K562 (cell line): Measurements from ENCODE around the gene CFAP44. TPM values are rescaled to one million over a fixed set of nuclear protein-coding genes. Genes with fewer than 3 reads are reported as not detected.

Experiments
- ATAC-seq: fragments of 200-7000 bp; cut with Tn5 transposase; 3 replicates; pipeline ENCODE4 v1.9.1; 2020; ENCODE audit warnings: moderate library complexity
- BruUV-seq: library from RNA; stranded (reverse); fragments of 400-500 nt; replicated peaks from 2 replicates; lab custom pipeline; 2021; lab: Mats Ljungman, UMichigan
- CTCF ChIA-PET: fragments of 300-600 bp; formaldehyde crosslinking; extraction: SDS; loops from one replicate; lab custom pipeline; 2021; ENCODE audit warnings: low intra/inter-chr PET ratio; lab: Yijun Ruan, JAX
- POLR2A ChIA-PET: fragments of 300-600, 350-650 bp; sonication (Branson Sonifier 250); formaldehyde crosslinking; extraction: SDS; loops from one replicate; lab custom pipeline; 2021; ENCODE audit warnings: antibody characterized with exemption, inconsistent platforms; lab: Yijun Ruan, JAX
- DNase-seq, 4 experiments: peaks; one replicate each; pipeline versions ENCODE4 v3.0.0 to v3.0.0-alpha.2; 2011 to 2018; ENCODE audit warnings: low spot score in 3 of 4, mixed read lengths in 3 of 4; ENCODE audit errors: extremely low read depth in 1 of 4
- FAIRE-seq: peaks from 2 replicates; lab custom pipeline; 2011; peaks lifted over from hg19 to GRCh38; lab: Jason Lieb, UNC
- H2AFZ ChIP-seq: 2 replicates; pipeline ENCODE4 v1.6.0; 2011; ENCODE audit warnings: low read depth, low read length, control low read depth, inconsistent platforms
- H3K27ac ChIP-seq: fragments of 200-600 bp; 3 replicates; pipeline ENCODE4 v1.8.0; 2011; ENCODE audit warnings: low read depth, mild to moderate bottlenecking, control low read depth, inconsistent platforms, low read length, moderate library complexity, mixed read lengths; ENCODE audit errors: extremely low read depth
- H3K27me3 ChIP-seq, 2 experiments: fragments of 300-600 bp in 1 of 2; 2 replicates in 1 of 2; 3 replicates in 1 of 2; pipeline versions ENCODE4 v1.6.0 to v1.8.0; 2011; ENCODE audit warnings: inconsistent platforms in 2 of 2, low read length in 2 of 2, mild to moderate bottlenecking in 1 of 2, mixed read lengths in 1 of 2, moderate library complexity in 1 of 2; ENCODE audit not compliant: control insufficient read depth in 2 of 2, insufficient read depth in 2 of 2
- H3K36me3 ChIP-seq: fragments of 300-600 bp; 3 replicates; pipeline ENCODE4 v1.8.0; 2011; ENCODE audit warnings: mild to moderate bottlenecking, low read length, inconsistent platforms; ENCODE audit not compliant: control insufficient read depth, insufficient read depth
- H3K4me1 ChIP-seq, 2 experiments: fragments of 200-600 bp in 1 of 2; replicated peaks in 1 of 2; 2 replicates in 1 of 2; 3 replicates in 1 of 2; pipeline versions ENCODE4 v1.5.1 to v1.8.0; 2011; ENCODE audit warnings: inconsistent platforms in 2 of 2, low read length in 2 of 2, mild to moderate bottlenecking in 1 of 2, mixed read lengths in 1 of 2, moderate library complexity in 1 of 2; ENCODE audit not compliant: control insufficient read depth in 2 of 2, insufficient read depth in 2 of 2
- H3K4me2 ChIP-seq: 2 replicates; pipeline ENCODE4 v1.6.1; 2011; ENCODE audit warnings: low read length, control low read depth, inconsistent platforms, mixed read lengths; ENCODE audit not compliant: insufficient read depth
- H3K4me3 ChIP-seq: fragments of 200-600 bp; sonication (generic), shearing (Covaris generic); 2 replicates; pipeline ENCODE4 v1.5.1; 2016; ENCODE audit warnings: control low read depth, inconsistent platforms
- H3K79me2 ChIP-seq: fragments of 200-600 bp; 3 replicates; pipeline ENCODE4 v1.8.0; 2011; ENCODE audit warnings: low read length, inconsistent platforms; ENCODE audit not compliant: control insufficient read depth, insufficient read depth
- H3K9ac ChIP-seq, 2 experiments: 2 replicates each; pipeline versions ENCODE4 v1.6.0 to v1.6.1; 2011; ENCODE audit warnings: low read depth in 2 of 2, low read length in 2 of 2, control low read depth in 1 of 2, inconsistent platforms in 1 of 2, mild to moderate bottlenecking in 1 of 2, mixed read lengths in 1 of 2; ENCODE audit not compliant: insufficient read depth in 1 of 2
- H3K9me1 ChIP-seq: one replicate; pipeline ENCODE4 v1.6.0; 2011; ENCODE audit warnings: inconsistent platforms, mild to moderate bottlenecking, low read length, moderate library complexity; ENCODE audit not compliant: control insufficient read depth, insufficient read depth
- H3K9me3 ChIP-seq: replicated peaks from 2 replicates; pipeline ENCODE4 v1.5.1; 2011; ENCODE audit warnings: low read depth, low read length, inconsistent platforms; ENCODE audit not compliant: control insufficient read depth, insufficient read depth
- H4K20me1 ChIP-seq: replicated peaks from 2 replicates; pipeline ENCODE4 v1.6.1; 2011; ENCODE audit warnings: low read length, inconsistent platforms, mixed read lengths; ENCODE audit not compliant: control insufficient read depth, insufficient read depth
- ARID3A ChIP-seq: IDR thresholded peaks from 2 replicates; pipeline ENCODE4 v1.6.1; 2012; ENCODE audit warnings: low read depth, low read length, improper control_type of control experiment, borderline replicate concordance
- CTBP1 ChIP-seq: fragments of 450-650 bp; IDR thresholded peaks from 2 replicates; pipeline ENCODE4 v1.6.1; 2016; ENCODE audit warnings: borderline replicate concordance
- ETV1 ChIP-seq: fragments of 450-650 bp; conservative IDR thresholded peaks from 2 replicates; pipeline ENCODE4 v1.6.1; 2016; ENCODE audit warnings: missing genetic modification characterization, control low read depth, low read depth, missing compliant biosample characterization
- OTX1 ChIP-seq: fragments of 450-650 bp; formaldehyde crosslinking; IDR thresholded peaks from 2 replicates; pipeline ENCODE4 v1.4.0; 2022; ENCODE audit warnings: mild to moderate bottlenecking
- SRF ChIP-seq, 2 experiments: fragments of 250-450, 450-650 bp in 1 of 2; sonication (Bioruptor Pico) in 1 of 2; sonication (generic) in 1 of 2; formaldehyde crosslinking; IDR thresholded peaks; 2 replicates each; pipeline versions ENCODE4 v1.5.0 to v1.5.1; 2020 to 2022; ENCODE audit warnings: mild to moderate bottlenecking in 1 of 2, missing genetic modification reagents in 1 of 2
- WGBS: fragments of 100-300 bp; shearing (Covaris generic); methylation state at CpG from one replicate; pipeline ENCODE4 v1.1.6; 2016; ENCODE audit warnings: low coverage, mixed read lengths; ENCODE audit not compliant: insufficient coverage; ENCODE audit errors: missing lambda C conversion rate; 5-methylcytosine and 5-hydroxymethylcytosine counted together
- in situ Hi-C: fragments of 300-500 bp; cut with MboI; formaldehyde crosslinking; loops from 4 replicates; pipeline ENCODE4 v1.15.0; 2018; ENCODE audit warnings: inconsistent platforms, mixed read lengths
- intact Hi-C: fragments of 100-400 bp; cut with micrococcal nuclease; formaldehyde crosslinking; loops from 2 replicates; pipeline ENCODE4 v1.14.2; 2022
- polyA plus RNA-seq, 8 experiments: library from polyadenylated mRNA; depleted of rRNA in 4 of 8; stranded (reverse) in 5 of 8; unstranded in 3 of 8; fragments of >200 nt; fragmentation: Nextera tagmentation in 2 of 8; fragmentation: Illumina TruSeq in 1 of 8; extraction: Ambion mirVana in 2 of 8; extraction: Trizol in 1 of 8; gene quantifications; 2 replicates each; pipeline versions ENCODE4 v1.2.1 to v1.2.3, GENCODE V29; 2011 to 2014; ENCODE audit warnings: inconsistent platforms in 1 of 8, missing spikeins in 1 of 8
- total RNA-seq, 7 experiments: library from RNA; depleted of rRNA in 6 of 7; stranded (reverse); fragments of >200 nt in 6 of 7; fragmentation: Illumina TruSeq in 2 of 7; extraction: Trizol in 2 of 7; gene quantifications; 2 replicates each; pipeline versions ENCODE4 v1.2.1 to v1.2.3, GENCODE V29; 2011 to 2021; ENCODE audit warnings: low replicate concordance in 1 of 7

CFAP44 gene
- total and polyA plus RNA-seq, 9 of the 15 experiments (the other 6 are each of a cell fraction or from before 2014, with no cell fraction given), result 0.29 to 2.4 (median 1.1) TPM

GRCh38 chr3:113409676-113410075 lies 31.6 kb downstream of the CFAP44 start:
- no peak overlapping the region; the same call in 2 of the 3 replicates for H3K27ac ChIP-seq
- CTCF ChIA-PET, result no interaction called here

More at GRCh38 chr3:113409676-113410075, 31.6 kb downstream of the CFAP44 start:
- POLR2A ChIA-PET, result interaction anchor here (1.1 kb wide), 1 partner anchor 9 kb away, joined by 3 read pairs; no protein-coding TSS in a partner anchor
- BruUV-seq, result no TSS peak
- Histone ChIP-seq H3K9ac (no peak overlapping the region), H3K4me1 (no peaks in the 10 kb centered on the region), H4K20me1 (no peaks in the 10 kb centered on the region), H3K9me3 (no peaks in the 10 kb centered on the region)
- 14% methylated on average over 5 of the region's 5 CpGs for WGBS
- no peak for ATAC-seq
- in situ Hi-C loops, result no loop called here
- 0 out of 2 replicates have a peak, but pooled peaks have one; percentile 12 for TF ChIP-seq ETV1 (tag)
- TF ChIP-seq CTBP1, result no peak
- TF ChIP-seq OTX1 (CRISPR knock-in tag), result no peak
- peak in 1 of 2 experiments; percentile 80; a peak in 2 of 4 replicates for TF ChIP-seq SRF (CRISPR knock-in tag; IDR thresholded peaks at IDR 0.05)
- no peak for TF ChIP-seq ARID3A
- TF ChIP-seq, all 486 proteins: peak for 2
- Histone ChIP-seq H3K79me2 (no peaks in the 10 kb centered on the region), H3K9me1 (no peaks in the 10 kb centered on the region), H3K4me3 (no peak overlapping the region), H3K27me3 (no peaks in the 10 kb centered on the region), H3K4me2 (no peak overlapping the region), H2AFZ (no peak overlapping the region), H3K36me3 (no peaks in the 10 kb centered on the region)
- DNase-seq, result no peak
- intact Hi-C loops, result no loop called here
- no peak for FAIRE-seq
